Measurements from ENCODE around the gene MAP1S.

DNA sequence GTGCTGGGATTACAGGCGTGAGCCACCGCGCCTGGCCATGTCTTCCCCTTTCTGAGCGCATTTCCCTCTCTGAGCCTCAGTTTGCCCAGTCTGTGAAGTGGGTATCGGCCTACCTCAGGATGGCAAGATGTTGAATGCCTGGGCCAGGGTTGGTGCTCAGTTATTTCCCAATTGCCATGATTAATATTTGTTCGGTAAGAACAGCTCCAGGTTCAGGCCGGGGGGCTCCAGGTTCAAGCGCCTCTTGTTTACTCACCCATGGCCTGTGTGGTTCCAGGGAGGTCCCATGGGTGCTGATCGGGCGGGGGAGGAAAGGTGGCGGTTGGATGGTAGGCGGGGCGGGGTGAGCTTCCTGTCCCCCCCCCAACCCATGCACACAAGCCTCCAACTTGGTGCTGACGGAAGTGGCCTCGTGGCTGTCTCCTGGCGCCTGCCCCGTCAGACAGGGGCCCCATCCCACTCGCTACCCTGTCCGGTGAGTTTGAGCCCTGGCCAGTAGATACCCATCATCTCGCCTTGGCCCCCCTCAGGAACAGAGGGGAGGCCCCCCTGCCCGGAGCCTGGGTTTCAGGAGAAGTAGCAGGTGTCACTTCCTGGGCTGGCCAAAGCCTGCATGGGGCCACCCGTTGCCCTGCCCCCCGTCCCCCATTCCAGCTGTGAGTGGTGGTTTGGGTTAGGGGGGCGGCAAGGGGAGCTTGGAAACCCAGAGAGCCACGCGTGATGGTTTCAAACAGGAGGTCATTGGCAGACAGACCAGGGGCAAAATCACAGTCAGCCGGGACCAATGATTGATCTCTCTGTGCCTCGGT, 32.0 kb downstream of the MAP1S start, which contains the start of gene FCHO1:
- TF ChIP-seq SUZ12 (IDR thresholded peaks at IDR 0.05) (no peak), ZNF384 (IDR thresholded peaks at IDR 0.05) (no peak), FOXM1 (IDR thresholded peaks at IDR 0.05; ENCODE audit: borderline replicate concordance) (no peak), BHLHE40 (IDR thresholded peaks at IDR 0.05; ENCODE audit: borderline replicate concordance) (no peak), LEF1 (IDR thresholded peaks at IDR 0.05; ENCODE audit: borderline replicate concordance) (no peak), ARNT (IDR thresholded peaks at IDR 0.05) (no peak), SP1 (IDR thresholded peaks at IDR 0.05) (no peak), NFRKB (IDR thresholded peaks at IDR 0.05) (no peak), FOXK2 (IDR thresholded peaks at IDR 0.05) (no peak), ELF4 (IDR thresholded peaks at IDR 0.05) (no peak), FOXA1 (IDR thresholded peaks at IDR 0.05) (no peak)

Data from HEK293T (cell line).